ENCODE results near the gene POLN.
"Not testable (repeated sequence)": the region's sequence is repeated elsewhere in the genome, so short reads cannot be mapped to it uniquely, and the experiment has no call there.

Gene POLN

DNA sequence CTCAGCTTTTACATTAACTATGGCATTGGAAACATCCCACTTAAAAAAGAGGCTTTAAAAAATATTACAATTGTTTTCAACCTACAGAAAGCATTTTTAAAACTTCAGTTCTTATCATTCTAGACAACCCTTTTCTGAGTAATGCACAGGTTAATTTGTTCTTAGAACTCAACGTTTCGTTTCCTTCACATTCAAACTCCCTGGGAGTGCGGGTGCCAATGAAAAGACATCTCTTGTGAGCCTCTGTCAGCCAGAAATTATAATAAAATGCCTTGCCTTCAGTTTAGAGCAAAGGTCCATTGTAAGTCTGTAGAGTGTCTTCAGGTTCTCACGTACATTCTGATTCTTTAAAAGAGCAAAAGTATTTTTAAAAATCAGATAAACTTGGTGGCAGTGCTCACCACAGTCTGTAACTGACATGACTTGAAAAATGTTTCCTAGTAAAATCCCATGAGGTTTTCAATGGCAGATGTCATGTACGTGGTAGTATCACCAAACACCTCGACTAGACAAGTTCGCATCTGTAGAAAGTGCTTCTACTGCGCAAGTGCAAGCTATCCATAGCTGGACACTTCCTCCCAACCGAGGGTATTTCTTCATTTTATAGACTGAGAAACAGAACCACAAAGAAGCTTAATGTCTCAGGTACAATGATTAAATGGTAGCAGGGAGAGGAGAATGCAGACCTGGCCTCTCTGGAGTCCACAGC, 65.8 kb downstream of the POLN start:
- FAIRE-seq (no peak), DNase-seq (ENCODE audit: insufficient read length, low spot score) (no peak)
- no peak for TF ChIP-seq POLR2A (IDR thresholded peaks at IDR 0.05; ENCODE audit: low read depth, low read length)

GRCh38 chr4:2174061-2174460, 67.9 kb downstream of the POLN start:
- FAIRE-seq: no peak
- DNase-seq (ENCODE audit: insufficient read length, low spot score): no peak

GRCh38 chr4:2172627-2173231, 69.2 kb downstream of the POLN start:
- no peak for DNase-seq (ENCODE audit: insufficient read length, low spot score)
- no peak for FAIRE-seq
- no peak for TF ChIP-seq POLR2A (IDR thresholded peaks at IDR 0.05; ENCODE audit: low read depth, low read length)

More at GRCh38 chr4:2174061-2174460, 67.9 kb downstream of the POLN start:
- TF ChIP-seq POLR2A (IDR thresholded peaks at IDR 0.05; ENCODE audit: low read depth, low read length): no peak

- TF ChIP-seq POLR2A (IDR thresholded peaks at IDR 0.05; ENCODE audit: low read depth, low read length): no peak
- FAIRE-seq: no peak
Observed at GRCh38 chr4:2172161-2172560, 69.8 kb downstream of the POLN start.

GRCh38 chr4:2168469-2169319, 73.2 kb downstream of the POLN start:
- DNase-seq (ENCODE audit: insufficient read length, low spot score) (no peak), FAIRE-seq (no peak)
- TF ChIP-seq POLR2A (IDR thresholded peaks at IDR 0.05; ENCODE audit: low read depth, low read length): no peak

More at GRCh38 chr4:2172161-2172560, 69.8 kb downstream of the POLN start:
- no peak for DNase-seq (ENCODE audit: insufficient read length, low spot score)

DNA sequence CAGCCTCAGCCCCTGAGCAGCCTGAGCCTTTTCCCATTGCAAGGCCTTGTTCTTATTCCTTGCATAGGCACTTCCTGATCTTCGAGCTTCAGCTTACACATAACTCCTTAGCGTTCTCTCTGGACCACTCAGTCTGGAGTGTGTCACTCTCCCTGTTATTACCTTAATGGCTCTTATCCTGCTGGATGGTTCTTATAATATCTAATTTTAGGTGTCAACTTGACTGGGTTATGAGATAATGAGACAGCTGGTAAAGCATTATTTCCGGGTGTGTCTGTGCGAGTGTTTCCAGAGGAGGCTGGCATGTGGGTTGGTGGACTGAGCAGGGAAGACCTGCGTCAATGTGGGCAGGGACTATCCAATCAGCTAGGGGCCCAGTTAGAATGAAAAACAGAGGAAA, 75.7 kb downstream of the POLN start:
- TF ChIP-seq POLR2A (IDR thresholded peaks at IDR 0.05; ENCODE audit: low read depth, low read length): no peak
- no peak for FAIRE-seq
- DNase-seq (ENCODE audit: insufficient read length, low spot score): no peak

- TF ChIP-seq POLR2A (IDR thresholded peaks at IDR 0.05; ENCODE audit: low read depth, low read length): no peak
- no peak for FAIRE-seq
- no peak for DNase-seq (ENCODE audit: insufficient read length, low spot score)
Observed at GRCh38 chr4:2165391-2165790, 76.5 kb downstream of the POLN start.

GRCh38 chr4:2163311-2163821, 78.6 kb downstream of the POLN start:
- no peak for TF ChIP-seq POLR2A (IDR thresholded peaks at IDR 0.05; ENCODE audit: low read depth, low read length)
- FAIRE-seq: no peak

GRCh38 chr4:2161092-2161703, 80.7 kb downstream of the POLN start:
- FAIRE-seq; DNase-seq (ENCODE audit: insufficient read length, low spot score): not testable (repeated sequence)

More at GRCh38 chr4:2163311-2163821, 78.6 kb downstream of the POLN start:
- no peak for DNase-seq (ENCODE audit: insufficient read length, low spot score)

DNA sequence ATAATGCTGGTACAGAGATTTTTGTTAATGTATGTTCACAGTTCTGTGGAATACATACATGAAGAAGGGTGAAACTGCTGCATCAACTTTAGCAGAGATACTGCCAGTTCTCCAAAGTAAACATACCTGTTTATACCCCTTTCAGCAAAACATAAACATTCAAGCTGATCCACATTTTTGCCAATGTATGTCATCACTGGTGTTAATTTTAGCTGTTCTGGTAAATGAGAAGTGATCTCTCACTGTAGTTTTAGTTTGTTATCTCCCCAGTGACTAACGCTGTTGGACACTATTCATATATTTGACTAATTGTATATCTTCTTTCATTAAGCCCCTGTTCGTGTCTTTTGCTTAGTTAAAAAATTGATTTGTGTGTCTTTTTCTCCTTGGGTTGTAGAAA, 82.0 kb downstream of the POLN start:
- no peak for TF ChIP-seq POLR2A (IDR thresholded peaks at IDR 0.05; ENCODE audit: low read depth, low read length)
- no peak for FAIRE-seq
- no peak for DNase-seq (ENCODE audit: insufficient read length, low spot score)

GRCh38 chr4:2155246-2155645, 86.7 kb downstream of the POLN start:
- no peak for DNase-seq (ENCODE audit: insufficient read length, low spot score)
- no peak for TF ChIP-seq POLR2A (IDR thresholded peaks at IDR 0.05; ENCODE audit: low read depth, low read length)
- FAIRE-seq: no peak

DNA sequence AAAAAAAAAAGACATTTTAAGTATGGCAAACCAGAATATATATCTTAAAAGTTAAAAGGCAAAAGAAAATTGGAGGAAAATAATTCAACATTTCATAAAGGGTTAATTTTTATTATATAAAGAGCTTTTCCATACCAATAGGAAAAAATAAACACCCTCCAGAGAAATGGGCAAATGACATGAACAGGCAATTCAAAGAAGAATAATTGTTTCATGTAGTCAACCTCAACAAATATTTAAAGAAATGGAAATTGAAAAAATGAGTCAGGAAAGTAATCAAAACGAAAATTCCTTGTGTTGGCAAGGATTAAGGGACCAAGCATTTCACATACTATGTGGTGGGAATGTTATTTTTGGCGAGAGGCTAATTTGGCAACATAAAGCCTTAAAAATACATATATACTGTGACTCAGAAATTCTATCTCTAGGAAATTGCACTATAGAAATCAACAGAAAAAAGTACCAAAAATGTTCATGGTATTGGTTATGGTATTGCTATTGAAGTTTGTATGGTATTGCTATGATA, 87.6 kb downstream of the POLN start:
- no peak for DNase-seq (ENCODE audit: insufficient read length, low spot score)
- FAIRE-seq: no peak
- no peak for TF ChIP-seq POLR2A (IDR thresholded peaks at IDR 0.05; ENCODE audit: low read depth, low read length)

DNA sequence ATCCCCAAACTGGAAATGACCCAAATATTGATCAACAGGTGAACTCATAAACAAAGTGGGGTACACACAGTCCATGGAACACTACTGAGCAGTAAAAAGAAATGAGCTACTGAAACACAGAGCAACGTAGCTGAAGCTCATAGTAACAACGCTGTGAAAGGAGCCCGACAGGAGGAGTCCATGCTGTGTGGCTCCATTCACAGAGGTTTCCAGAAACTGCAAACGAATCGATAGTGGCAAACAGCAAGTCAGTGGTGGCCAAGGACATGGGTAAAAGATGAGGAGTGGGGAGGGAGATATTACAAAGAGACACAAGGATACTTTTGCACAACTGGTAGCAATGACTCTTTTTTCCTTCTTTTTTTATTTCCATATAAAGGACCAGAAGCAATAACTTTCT, 90.4 kb downstream of the POLN start:
- no peak for TF ChIP-seq POLR2A (IDR thresholded peaks at IDR 0.05; ENCODE audit: low read depth, low read length)
- DNase-seq (ENCODE audit: insufficient read length, low spot score) (no peak), FAIRE-seq (no peak)

GRCh38 chr4:2150076-2150475, 91.8 kb downstream of the POLN start:
- no peak for TF ChIP-seq POLR2A (IDR thresholded peaks at IDR 0.05; ENCODE audit: low read depth, low read length)
- DNase-seq (ENCODE audit: insufficient read length, low spot score) (no peak), FAIRE-seq (no peak)

Measured in H54 (cell line).